Stimulated activated CD8-positive, alpha-beta memory T cell treated with anti-CD3 and anti-CD28 coated beads, Interleukin-7, amount 100 ng/mL, for 48 hours (primary cell): ENCODE results near the gene NPEPPS.

Source experiments
- DNase-seq, 2 donors: peaks; one replicate each; pipeline ENCODE4 v3.0.0-alpha.2; 2020; ENCODE audit warnings: low read depth in 1 of 2; ENCODE audit errors: extremely low read depth in 1 of 2

NPEPPS gene

GRCh38 chr17:47660064-47660492 lies 129.2 kb downstream of the NPEPPS start:
- DNase-seq = no peak

GRCh38 chr17:47663912-47664623 lies 133.2 kb downstream of the NPEPPS start:
- peak in 1 of 2 donors; percentile 12 for DNase-seq

- no peak for DNase-seq
Observed at GRCh38 chr17:47664624-47664941, 133.7 kb downstream of the NPEPPS start.

DNA sequence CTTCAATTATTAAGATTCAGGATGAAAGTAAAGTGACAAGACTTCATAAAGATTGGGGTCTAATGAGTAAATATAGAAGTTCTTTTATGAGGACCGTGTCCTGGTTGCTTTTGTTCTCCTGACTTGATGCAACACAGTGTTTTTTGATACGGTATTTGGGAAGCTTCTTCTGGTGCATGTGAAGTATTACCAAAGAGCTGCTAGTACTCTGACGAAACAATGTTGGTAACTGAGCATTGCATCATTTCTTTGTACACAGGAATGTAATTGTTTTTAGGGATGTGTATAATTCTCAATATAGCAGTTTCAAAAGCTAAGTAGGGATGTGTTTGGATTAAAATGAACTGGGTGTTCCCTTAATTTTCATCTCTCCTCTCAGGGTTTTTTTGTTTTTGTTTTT lies 134.7 kb downstream of the NPEPPS start:
- no peak for DNase-seq

GRCh38 chr17:47669081-47669480 lies 138.2 kb downstream of the NPEPPS start:
- no peak for DNase-seq

DNA sequence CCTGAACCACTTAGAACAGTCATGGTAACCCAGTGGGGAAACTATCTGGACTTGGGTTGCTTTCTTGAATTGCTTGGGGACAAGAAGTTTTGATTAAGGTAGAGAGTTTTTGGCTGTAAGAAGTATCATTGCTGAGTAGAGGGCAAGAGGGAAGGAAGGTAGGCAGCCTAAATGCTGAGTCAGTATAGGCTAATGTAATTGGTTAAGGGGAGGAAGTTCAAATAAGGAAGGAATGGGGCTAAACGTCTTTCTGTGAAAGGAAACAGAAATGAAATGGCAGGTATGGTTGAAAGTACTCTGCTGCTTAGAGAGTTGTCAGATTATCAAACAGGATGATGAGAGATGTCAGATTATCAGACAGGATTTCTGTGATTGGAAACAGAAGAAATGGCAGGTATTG lies 139.2 kb downstream of the NPEPPS start:
- DNase-seq = no peak
